Upper lobe of left lung (tissue), 4 donors: Measurements from ENCODE around the gene COL28A1.
"Not testable (repeated sequence)": the region's sequence is repeated elsewhere in the genome, so short reads cannot be mapped to it uniquely, and the experiment has no call there.

Experiments
- POLR2A ChIP-seq, 4 donors: fragments of 450-650 bp; IDR thresholded peaks; one replicate each; pipeline ENCODE4 v1.5.1; 2016 to 2017; ENCODE audit warnings: antibody characterized with exemption in 4 of 4, mild to moderate bottlenecking in 2 of 4
- POLR2AphosphoS5 ChIP-seq, 2 donors: sonication (generic); formaldehyde crosslinking; IDR thresholded peaks; one replicate each; pipeline ENCODE4 v1.5.1; 2017; ENCODE audit warnings: antibody characterized with exemption in 2 of 2
- TF ChIP-seq, protein P1 (sequence below), 6 experiments: fragments of 450-650 bp in 4 of 6; fragments of 200-600 bp in 2 of 6; sonication (generic) in 2 of 6; IDR thresholded peaks; one replicate each; pipeline ENCODE4 v1.5.1; 2016 to 2019; ENCODE audit warnings: antibody characterized with exemption in 6 of 6

DNA sequence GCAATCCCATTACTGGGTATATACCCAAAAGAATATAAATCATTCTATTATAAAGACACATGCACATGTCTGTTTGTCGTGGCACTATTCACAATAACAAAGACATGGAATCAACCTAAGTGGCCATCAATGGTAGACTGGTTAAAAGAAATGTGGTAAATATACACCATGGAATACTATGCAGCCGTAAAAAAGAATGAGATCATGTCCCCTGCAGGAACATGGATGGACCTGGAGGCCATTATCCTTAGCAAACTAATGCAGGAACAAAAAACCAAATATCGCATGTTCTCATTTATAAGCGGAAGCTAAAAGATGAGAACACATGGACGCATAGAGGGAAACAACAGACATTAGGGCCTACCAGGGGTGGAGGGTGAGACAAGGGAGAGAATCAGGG lies 25.9 kb upstream of the COL28A1 start:
- TF ChIP-seq, protein P1, sequence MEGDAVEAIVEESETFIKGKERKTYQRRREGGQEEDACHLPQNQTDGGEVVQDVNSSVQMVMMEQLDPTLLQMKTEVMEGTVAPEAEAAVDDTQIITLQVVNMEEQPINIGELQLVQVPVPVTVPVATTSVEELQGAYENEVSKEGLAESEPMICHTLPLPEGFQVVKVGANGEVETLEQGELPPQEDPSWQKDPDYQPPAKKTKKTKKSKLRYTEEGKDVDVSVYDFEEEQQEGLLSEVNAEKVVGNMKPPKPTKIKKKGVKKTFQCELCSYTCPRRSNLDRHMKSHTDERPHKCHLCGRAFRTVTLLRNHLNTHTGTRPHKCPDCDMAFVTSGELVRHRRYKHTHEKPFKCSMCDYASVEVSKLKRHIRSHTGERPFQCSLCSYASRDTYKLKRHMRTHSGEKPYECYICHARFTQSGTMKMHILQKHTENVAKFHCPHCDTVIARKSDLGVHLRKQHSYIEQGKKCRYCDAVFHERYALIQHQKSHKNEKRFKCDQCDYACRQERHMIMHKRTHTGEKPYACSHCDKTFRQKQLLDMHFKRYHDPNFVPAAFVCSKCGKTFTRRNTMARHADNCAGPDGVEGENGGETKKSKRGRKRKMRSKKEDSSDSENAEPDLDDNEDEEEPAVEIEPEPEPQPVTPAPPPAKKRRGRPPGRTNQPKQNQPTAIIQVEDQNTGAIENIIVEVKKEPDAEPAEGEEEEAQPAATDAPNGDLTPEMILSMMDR (IDR thresholded peaks at IDR 0.05), result not testable (repeated sequence)
- TF ChIP-seq POLR2AphosphoS5, POLR2A (IDR thresholded peaks at IDR 0.05): not testable (repeated sequence)
